Astrocyte of the cerebellum (primary cell): ENCODE results near the gene ALLC.

ENCODE experiments used
- DNase-seq: peaks from one replicate; pipeline ENCODE4 v3.0.0-alpha.2; 2011; ENCODE audit warnings: low read depth
- H3K4me3 ChIP-seq: 2 replicates; pipeline ENCODE4 v1.5.1; 2011; ENCODE audit warnings: mild to moderate bottlenecking, low read depth, low read length, moderate library complexity
- CTCF ChIP-seq: IDR thresholded peaks from 2 replicates; pipeline ENCODE4 v1.5.1; 2012; ENCODE audit warnings: low read length, low read depth, moderate library complexity, mild to moderate bottlenecking; ENCODE audit errors: missing control alignments
- in situ Hi-C: cut with HindIII; loops from 2 replicates; pipeline ENCODE4 v1.10.0; 2017; ENCODE audit warnings: low sequenced_read_pairs

The ALLC gene

GRCh38 chr2:3751251-3751650 is 93.3 kb downstream of the ALLC start:
- in situ Hi-C loops: no loop called here
- TF ChIP-seq CTCF: no peak

GRCh38 chr2:3751806-3752205 is 93.8 kb downstream of the ALLC start:
- H3K4me3 ChIP-seq: no peak overlapping the region
- no peak for TF ChIP-seq CTCF
- in situ Hi-C loops: no loop called here
- DNase-seq: no peak

More at GRCh38 chr2:3751251-3751650, 93.3 kb downstream of the ALLC start:
- DNase-seq: no peak
- H3K4me3 ChIP-seq: no peak overlapping the region
